Endometrium (tissue), 2 donors: Measurements from ENCODE around the gene CD70.
"Not testable (repeated sequence)": the region's sequence is repeated elsewhere in the genome, so short reads cannot be mapped to it uniquely, and the experiment has no call there.

Source experiments
- FAIRE-seq: peaks from 2 replicates; lab custom pipeline; 2012; peaks lifted over from hg19 to GRCh38; lab: Jason Lieb, UNC
- donor health status: control.
- donor health status: control.

CD70 gene, protein sequence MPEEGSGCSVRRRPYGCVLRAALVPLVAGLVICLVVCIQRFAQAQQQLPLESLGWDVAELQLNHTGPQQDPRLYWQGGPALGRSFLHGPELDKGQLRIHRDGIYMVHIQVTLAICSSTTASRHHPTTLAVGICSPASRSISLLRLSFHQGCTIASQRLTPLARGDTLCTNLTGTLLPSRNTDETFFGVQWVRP

GRCh38 chr19:6590827-6591319, at the start of gene CD70:
Gene CD70 (minus strand): TSS chr19:6591150. CDS start chr19:6591002, 148 bp downstream.
- FAIRE-seq = no peak

GRCh38 chr19:6640333-6640732, 49.4 kb upstream of the CD70 start:
- FAIRE-seq = not testable (repeated sequence)

- FAIRE-seq = no peak
These were observed 48.5 kb upstream of the CD70 start for GRCh38 chr19:6639439-6639838.

GRCh38 chr19:6633456-6633813, 42.5 kb upstream of the CD70 start:
- not testable (repeated sequence) for FAIRE-seq

GRCh38 chr19:6632747-6633455, 42.0 kb upstream of the CD70 start:
- FAIRE-seq = not testable (repeated sequence)

DNA sequence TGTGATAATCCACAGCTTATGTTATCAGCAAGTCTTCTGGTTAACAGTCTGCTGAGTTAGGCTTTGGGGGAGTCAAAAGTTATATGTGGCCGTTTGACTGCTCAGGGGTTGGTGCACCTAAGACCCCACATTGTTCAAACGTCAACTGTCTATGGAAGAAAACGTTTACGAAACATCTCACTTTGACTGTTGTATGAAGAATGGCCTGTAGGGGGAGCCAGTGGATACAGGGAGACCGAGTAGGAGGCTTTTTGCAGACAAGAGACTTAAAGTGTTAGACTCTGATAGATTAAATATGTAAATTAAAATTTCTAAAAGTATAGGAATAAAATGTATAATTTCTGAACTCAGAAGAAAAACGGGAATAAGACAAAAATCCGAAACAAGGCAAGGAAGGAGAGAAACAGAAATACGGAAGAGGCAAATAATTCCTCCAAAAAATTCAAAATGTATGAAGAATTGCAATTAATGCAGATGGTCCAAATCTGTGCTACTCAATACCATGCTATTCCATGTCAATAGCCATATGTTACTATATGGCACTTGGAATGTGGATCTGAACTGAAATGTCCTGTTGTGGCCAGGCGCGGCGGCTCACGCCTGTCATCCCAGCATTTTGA, 41.2 kb upstream of the CD70 start:
- peak; percentile 77 for FAIRE-seq

DNA sequence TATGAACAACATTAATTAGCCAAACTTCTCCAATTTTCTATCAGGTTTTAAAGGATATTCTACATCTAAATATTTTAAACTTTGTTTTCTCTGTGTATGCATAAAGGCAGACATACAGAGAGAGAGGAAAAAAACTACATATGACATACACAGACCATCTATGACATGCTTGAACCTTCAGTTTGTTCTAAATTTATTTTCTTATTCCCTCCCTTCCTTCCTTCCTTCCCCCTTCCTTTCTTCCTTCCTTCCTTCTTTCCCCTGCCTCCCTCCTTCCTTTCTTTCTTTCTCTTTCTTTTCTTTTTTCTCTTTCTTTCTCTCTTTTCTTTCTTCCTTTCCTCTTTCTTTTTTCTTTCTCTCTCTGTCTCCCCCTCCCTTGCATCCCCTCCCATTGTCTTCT, 35.8 kb upstream of the CD70 start:
- FAIRE-seq = no peak

DNA sequence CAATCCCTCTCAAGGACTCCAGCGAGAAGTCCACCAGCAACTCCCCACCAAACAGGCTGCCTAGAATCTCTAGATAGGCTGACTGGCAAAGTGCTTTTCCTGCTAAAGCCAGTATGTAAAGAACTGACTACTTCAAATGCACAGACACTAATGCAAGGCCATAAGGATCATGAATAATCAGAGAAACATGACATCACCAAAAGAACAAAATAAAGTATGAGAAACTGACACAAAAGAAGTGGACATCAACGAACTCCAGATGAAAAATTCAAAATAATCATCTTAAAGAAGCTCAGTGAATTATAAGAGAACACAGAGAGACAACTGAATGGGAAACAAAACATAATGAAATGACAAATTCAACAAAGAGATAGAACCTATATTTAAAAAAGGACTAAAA, 26.4 kb upstream of the CD70 start:
- FAIRE-seq = no peak

DNA sequence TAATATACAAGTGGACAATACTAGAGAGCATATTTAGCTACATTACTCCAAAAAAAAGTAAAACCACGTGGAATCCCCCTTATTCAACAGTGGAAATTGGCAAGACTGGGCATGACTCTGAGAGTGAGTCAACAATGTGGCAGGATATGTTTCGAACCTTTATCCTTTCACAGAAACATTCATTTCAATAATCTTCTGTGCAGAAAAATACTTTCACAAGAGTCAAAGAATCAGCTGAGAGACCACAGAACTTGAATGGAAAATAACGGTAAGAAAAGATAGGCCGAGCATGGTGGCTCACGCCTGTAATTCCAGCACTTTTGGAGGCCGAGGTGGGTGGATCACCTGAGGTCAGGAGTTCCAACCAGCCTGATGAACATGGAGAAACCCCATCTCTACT, 25.1 kb upstream of the CD70 start:
- no peak for FAIRE-seq

- FAIRE-seq = no peak
These were observed 22.8 kb upstream of the CD70 start for GRCh38 chr19:6613711-6614110.

DNA sequence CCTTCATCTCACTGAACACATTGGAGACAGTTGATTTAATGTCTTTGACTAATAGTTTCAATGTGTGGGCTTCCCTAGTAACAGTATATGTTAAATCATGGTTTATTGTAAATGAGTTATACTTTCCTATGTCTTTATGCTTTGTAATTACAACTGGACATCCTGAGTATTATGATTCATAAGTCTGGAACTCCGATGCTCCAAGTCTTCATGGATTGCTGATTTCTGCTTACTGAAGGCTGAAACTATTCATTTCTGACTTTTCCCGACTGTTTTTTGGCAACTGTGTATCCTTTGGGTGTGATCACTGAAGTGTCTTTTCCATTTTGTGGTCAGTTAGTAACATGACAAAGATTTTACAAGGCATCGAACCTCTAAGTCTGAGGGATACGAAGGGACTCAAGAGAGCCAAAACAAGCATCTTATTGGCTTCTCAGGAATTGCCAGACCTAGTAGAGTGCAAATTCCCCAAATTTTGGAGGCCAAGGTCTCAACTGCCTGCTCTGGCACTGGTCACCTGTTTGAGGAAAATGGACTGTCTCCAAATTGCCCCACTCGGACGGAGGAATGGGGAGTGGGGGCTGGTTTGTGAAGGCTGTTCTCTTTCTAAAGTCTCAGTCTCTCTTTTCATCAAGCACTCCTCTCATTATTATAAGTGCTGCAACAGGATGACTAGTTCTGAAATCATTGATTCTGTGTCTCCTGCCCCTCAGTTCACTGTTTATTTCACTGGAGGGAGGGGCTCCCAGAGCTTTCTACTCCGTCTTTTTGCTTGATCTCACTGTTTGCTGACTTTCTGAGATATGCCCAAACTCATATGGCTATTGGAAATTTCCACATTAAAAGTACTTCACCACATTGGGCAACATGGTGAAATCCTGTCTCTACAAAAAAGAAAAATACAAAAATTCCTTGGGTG, 20.2 kb upstream of the CD70 start:
- FAIRE-seq = no peak

GRCh38 chr19:6608940-6609339, 18.0 kb upstream of the CD70 start:
- no peak for FAIRE-seq

GRCh38 chr19:6608146-6608545, 17.2 kb upstream of the CD70 start:
- not testable (repeated sequence) for FAIRE-seq

GRCh38 chr19:6606276-6607070, 15.5 kb upstream of the CD70 start:
- FAIRE-seq = not testable (repeated sequence)

GRCh38 chr19:6604906-6605305, 14.0 kb upstream of the CD70 start:
- FAIRE-seq = no peak

GRCh38 chr19:6602729-6603114, 11.8 kb upstream of the CD70 start:
- FAIRE-seq = no peak

DNA sequence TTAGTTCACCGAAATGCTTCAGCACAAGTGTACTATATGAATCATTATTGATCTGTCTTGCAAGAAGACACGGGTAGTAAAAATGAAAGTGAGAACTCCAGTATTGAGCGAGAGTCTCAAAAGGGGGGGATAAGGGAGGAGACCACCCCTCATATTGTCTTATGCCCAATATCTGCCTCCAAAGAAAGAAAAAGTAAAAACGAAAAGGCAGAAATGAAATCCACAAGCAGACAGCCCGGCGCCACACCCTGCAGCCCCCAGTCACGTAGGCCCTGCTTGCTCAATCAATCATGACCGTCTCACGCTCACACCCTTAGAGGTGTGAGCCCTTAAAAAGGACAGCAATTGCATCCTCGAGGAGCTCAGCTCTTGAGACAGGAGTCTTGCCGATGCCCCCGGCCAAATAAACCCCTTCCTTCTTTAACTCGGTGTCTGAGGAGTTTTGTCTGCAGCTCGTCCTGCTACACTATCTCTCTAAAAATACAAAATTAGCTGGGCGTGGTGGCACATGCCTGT, 10.6 kb upstream of the CD70 start:
- not testable (repeated sequence) for FAIRE-seq

- FAIRE-seq = not testable (repeated sequence)
These were observed 10.1 kb upstream of the CD70 start for GRCh38 chr19:6600951-6601536.

DNA sequence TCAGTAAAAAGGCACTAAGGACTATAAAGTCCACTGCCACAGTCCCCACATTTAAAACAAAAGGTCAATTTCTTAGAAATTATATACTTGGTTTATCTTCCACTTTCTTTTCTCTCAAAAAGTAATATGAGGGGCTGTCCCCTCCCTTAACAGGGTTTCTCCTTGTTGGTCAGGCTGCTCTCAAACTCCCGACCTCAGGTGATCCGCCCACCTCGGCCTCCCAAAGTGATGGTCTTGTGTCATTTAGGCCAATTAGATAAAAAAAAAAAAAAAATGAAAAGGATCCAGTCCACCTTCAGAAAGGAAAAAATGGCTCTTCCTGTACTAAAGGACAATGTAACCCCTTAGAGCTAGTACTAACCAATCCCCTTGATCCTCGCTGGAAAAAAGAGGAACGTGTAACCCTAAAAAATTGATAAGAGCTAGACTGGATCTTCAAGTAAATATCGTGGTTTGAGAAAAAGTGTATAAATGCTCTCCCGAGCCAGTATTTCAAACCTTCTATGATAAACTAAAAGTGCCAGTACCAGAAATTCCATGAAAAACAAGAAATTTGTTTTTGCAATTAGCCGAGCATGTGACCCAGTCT, 9.0 kb upstream of the CD70 start:
- no peak for FAIRE-seq

DNA sequence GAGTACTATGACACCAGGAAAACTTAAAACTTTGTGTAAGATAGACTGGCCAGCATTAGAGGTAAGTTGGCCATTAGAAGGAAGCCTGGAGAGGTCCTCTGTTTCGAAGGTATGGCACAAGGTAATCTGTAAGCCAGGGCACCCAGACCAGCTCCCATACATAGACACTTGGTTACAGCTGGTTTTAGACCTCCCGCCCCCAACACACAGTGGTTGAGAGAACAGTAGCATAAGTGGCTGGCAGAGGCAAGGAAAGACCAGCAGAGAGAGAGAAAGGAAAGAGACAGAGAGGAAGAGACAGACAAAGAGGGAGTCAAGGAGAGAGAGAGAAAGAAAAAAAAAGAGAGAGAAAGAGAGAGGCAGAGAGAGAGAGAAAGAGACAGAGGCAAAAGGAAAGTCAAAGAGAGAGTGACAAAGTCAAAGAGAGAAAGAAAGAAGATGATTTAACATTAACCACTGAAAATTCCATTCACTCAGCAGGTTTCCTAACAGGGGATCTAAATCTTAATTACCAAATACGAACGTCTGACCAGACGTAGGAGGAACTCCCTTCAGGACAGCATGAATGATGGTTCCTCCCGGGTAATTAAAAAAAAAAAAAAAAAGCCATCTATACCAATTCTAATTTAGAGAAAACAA, 7.4 kb upstream of the CD70 start:
- not testable (repeated sequence) for FAIRE-seq
